K562 (cell line): ENCODE measurements around the gene LY6G6D. TPM values are rescaled to one million over a fixed set of nuclear protein-coding genes. Genes with fewer than 3 reads are reported as not detected.

Experiments
- ATAC-seq: fragments of 200-7000 bp; cut with Tn5 transposase; 3 replicates; pipeline ENCODE4 v1.9.1; 2020; ENCODE audit warnings: moderate library complexity
- BruUV-seq: library from RNA; stranded (reverse); fragments of 400-500 nt; replicated peaks from 2 replicates; lab custom pipeline; 2021; lab: Mats Ljungman, UMichigan
- CTCF ChIA-PET: fragments of 300-600 bp; formaldehyde crosslinking; extraction: SDS; loops from one replicate; lab custom pipeline; 2021; ENCODE audit warnings: low intra/inter-chr PET ratio; lab: Yijun Ruan, JAX
- POLR2A ChIA-PET: fragments of 300-600, 350-650 bp; sonication (Branson Sonifier 250); formaldehyde crosslinking; extraction: SDS; loops from one replicate; lab custom pipeline; 2021; ENCODE audit warnings: antibody characterized with exemption, inconsistent platforms; lab: Yijun Ruan, JAX
- DNase-seq, 4 experiments: peaks; one replicate each; pipeline versions ENCODE4 v3.0.0 to v3.0.0-alpha.2; 2011 to 2018; ENCODE audit warnings: low spot score in 3 of 4, mixed read lengths in 3 of 4; ENCODE audit errors: extremely low read depth in 1 of 4
- FAIRE-seq: peaks from 2 replicates; lab custom pipeline; 2011; peaks lifted over from hg19 to GRCh38; lab: Jason Lieb, UNC
- H2AFZ ChIP-seq: 2 replicates; pipeline ENCODE4 v1.6.0; 2011; ENCODE audit warnings: low read depth, low read length, control low read depth, inconsistent platforms
- H3K27ac ChIP-seq: fragments of 200-600 bp; 3 replicates; pipeline ENCODE4 v1.8.0; 2011; ENCODE audit warnings: low read depth, mild to moderate bottlenecking, control low read depth, inconsistent platforms, low read length, moderate library complexity, mixed read lengths; ENCODE audit errors: extremely low read depth
- H3K27me3 ChIP-seq, 2 experiments: fragments of 300-600 bp in 1 of 2; 2 replicates in 1 of 2; 3 replicates in 1 of 2; pipeline versions ENCODE4 v1.6.0 to v1.8.0; 2011; ENCODE audit warnings: inconsistent platforms in 2 of 2, low read length in 2 of 2, mild to moderate bottlenecking in 1 of 2, mixed read lengths in 1 of 2, moderate library complexity in 1 of 2; ENCODE audit not compliant: control insufficient read depth in 2 of 2, insufficient read depth in 2 of 2
- H3K36me3 ChIP-seq: fragments of 300-600 bp; 3 replicates; pipeline ENCODE4 v1.8.0; 2011; ENCODE audit warnings: mild to moderate bottlenecking, low read length, inconsistent platforms; ENCODE audit not compliant: control insufficient read depth, insufficient read depth
- H3K4me1 ChIP-seq, 2 experiments: fragments of 200-600 bp in 1 of 2; replicated peaks in 1 of 2; 2 replicates in 1 of 2; 3 replicates in 1 of 2; pipeline versions ENCODE4 v1.5.1 to v1.8.0; 2011; ENCODE audit warnings: inconsistent platforms in 2 of 2, low read length in 2 of 2, mild to moderate bottlenecking in 1 of 2, mixed read lengths in 1 of 2, moderate library complexity in 1 of 2; ENCODE audit not compliant: control insufficient read depth in 2 of 2, insufficient read depth in 2 of 2
- H3K4me2 ChIP-seq: 2 replicates; pipeline ENCODE4 v1.6.1; 2011; ENCODE audit warnings: low read length, control low read depth, inconsistent platforms, mixed read lengths; ENCODE audit not compliant: insufficient read depth
- H3K4me3 ChIP-seq: fragments of 200-600 bp; sonication (generic), shearing (Covaris generic); 2 replicates; pipeline ENCODE4 v1.5.1; 2016; ENCODE audit warnings: control low read depth, inconsistent platforms
- H3K79me2 ChIP-seq: fragments of 200-600 bp; 3 replicates; pipeline ENCODE4 v1.8.0; 2011; ENCODE audit warnings: low read length, inconsistent platforms; ENCODE audit not compliant: control insufficient read depth, insufficient read depth
- H3K9ac ChIP-seq, 2 experiments: 2 replicates each; pipeline versions ENCODE4 v1.6.0 to v1.6.1; 2011; ENCODE audit warnings: low read depth in 2 of 2, low read length in 2 of 2, control low read depth in 1 of 2, inconsistent platforms in 1 of 2, mild to moderate bottlenecking in 1 of 2, mixed read lengths in 1 of 2; ENCODE audit not compliant: insufficient read depth in 1 of 2
- H3K9me1 ChIP-seq: one replicate; pipeline ENCODE4 v1.6.0; 2011; ENCODE audit warnings: inconsistent platforms, mild to moderate bottlenecking, low read length, moderate library complexity; ENCODE audit not compliant: control insufficient read depth, insufficient read depth
- H3K9me3 ChIP-seq: replicated peaks from 2 replicates; pipeline ENCODE4 v1.5.1; 2011; ENCODE audit warnings: low read depth, low read length, inconsistent platforms; ENCODE audit not compliant: control insufficient read depth, insufficient read depth
- H4K20me1 ChIP-seq: replicated peaks from 2 replicates; pipeline ENCODE4 v1.6.1; 2011; ENCODE audit warnings: low read length, inconsistent platforms, mixed read lengths; ENCODE audit not compliant: control insufficient read depth, insufficient read depth
- ATF1 ChIP-seq, 2 experiments: fragments of 450-650 bp in 1 of 2; IDR thresholded peaks; 2 replicates each; pipeline ENCODE4 v1.6.1; 2016; ENCODE audit warnings: missing compliant biosample characterization in 1 of 2, missing genetic modification characterization in 1 of 2
- CBX8 ChIP-seq: fragments of 200-600 bp; sonication (generic); IDR thresholded peaks from 2 replicates; pipeline ENCODE4 v1.6.1; 2012; ENCODE audit warnings: borderline replicate concordance, mixed run types, low read depth, mild to moderate bottlenecking, moderate library complexity, mixed read lengths, low read length, control low read depth, inconsistent platforms; ENCODE audit not compliant: poor library complexity, severe bottlenecking; ENCODE audit errors: extremely low read depth
- CREB1 ChIP-seq, 2 experiments: sonication (generic) in 1 of 2; formaldehyde crosslinking in 1 of 2; IDR thresholded peaks; 2 replicates each; pipeline versions ENCODE4 v1.6.1 to v1.8.0; 2012 to 2022; ENCODE audit warnings: inconsistent platforms in 1 of 2, mild to moderate bottlenecking in 1 of 2, missing genetic modification reagents in 1 of 2, moderate library complexity in 1 of 2
- E2F1 ChIP-seq: sonication (generic); formaldehyde crosslinking; IDR thresholded peaks from 2 replicates; pipeline ENCODE4 v1.8.1; 2023; ENCODE audit warnings: mild to moderate bottlenecking, missing genetic modification reagents, moderate library complexity
- IFI16 ChIP-seq: fragments of 250-450 bp; sonication (Bioruptor Pico); IDR thresholded peaks from 2 replicates; pipeline ENCODE4 v2.1.2; 2022; ENCODE audit warnings: mild to moderate bottlenecking, inconsistent platforms
- MBD2 ChIP-seq: sonication (generic); IDR thresholded peaks from 2 replicates; pipeline ENCODE4 v1.6.1; 2016; ENCODE audit warnings: low read depth, borderline replicate concordance
- PHB ChIP-seq: fragments of 250-450 bp; sonication (Bioruptor Pico); IDR thresholded peaks from 2 replicates; pipeline ENCODE4 v1.5.0; 2021
- PML ChIP-seq: IDR thresholded peaks from 2 replicates; pipeline ENCODE4 v1.6.1; 2012; ENCODE audit warnings: low read length, inconsistent platforms
- SAFB ChIP-seq: fragments of 200-400 bp; formaldehyde crosslinking; IDR thresholded peaks from 2 replicates; pipeline ENCODE4 v1.6.1; 2017; ENCODE audit warnings: low read depth, low read length, borderline replicate concordance
- SNIP1 ChIP-seq: fragments of 450-650 bp; IDR thresholded peaks from 2 replicates; pipeline ENCODE4 v1.7.1; 2017; ENCODE audit warnings: low read depth, mild to moderate bottlenecking
- SRF ChIP-seq, 2 experiments: fragments of 250-450, 450-650 bp in 1 of 2; sonication (Bioruptor Pico) in 1 of 2; sonication (generic) in 1 of 2; formaldehyde crosslinking; IDR thresholded peaks; 2 replicates each; pipeline versions ENCODE4 v1.5.0 to v1.5.1; 2020 to 2022; ENCODE audit warnings: mild to moderate bottlenecking in 1 of 2, missing genetic modification reagents in 1 of 2
- ZNF133 ChIP-seq: fragments of 250-450 bp; sonication (Bioruptor Pico); IDR thresholded peaks from 2 replicates; pipeline ENCODE4 v1.4.0; 2020; ENCODE audit warnings: mild to moderate bottlenecking
- ZNF764 ChIP-seq: fragments of 250-450 bp; sonication (Bioruptor Pico); IDR thresholded peaks from 2 replicates; pipeline ENCODE4 v1.4.0; 2020; ENCODE audit warnings: low read depth, mild to moderate bottlenecking, moderate library complexity
- WGBS: fragments of 100-300 bp; shearing (Covaris generic); methylation state at CpG from one replicate; pipeline ENCODE4 v1.1.6; 2016; ENCODE audit warnings: low coverage, mixed read lengths; ENCODE audit not compliant: insufficient coverage; ENCODE audit errors: missing lambda C conversion rate; 5-methylcytosine and 5-hydroxymethylcytosine counted together
- in situ Hi-C: fragments of 300-500 bp; cut with MboI; formaldehyde crosslinking; loops from 4 replicates; pipeline ENCODE4 v1.15.0; 2018; ENCODE audit warnings: inconsistent platforms, mixed read lengths
- intact Hi-C: fragments of 100-400 bp; cut with micrococcal nuclease; formaldehyde crosslinking; loops from 2 replicates; pipeline ENCODE4 v1.14.2; 2022
- polyA plus RNA-seq, 8 experiments: library from polyadenylated mRNA; depleted of rRNA in 4 of 8; stranded (reverse) in 5 of 8; unstranded in 3 of 8; fragments of >200 nt; fragmentation: Nextera tagmentation in 2 of 8; fragmentation: Illumina TruSeq in 1 of 8; extraction: Ambion mirVana in 2 of 8; extraction: Trizol in 1 of 8; gene quantifications; 2 replicates each; pipeline versions ENCODE4 v1.2.1 to v1.2.3, GENCODE V29; 2011 to 2014; ENCODE audit warnings: inconsistent platforms in 1 of 8, missing spikeins in 1 of 8
- total RNA-seq, 7 experiments: library from RNA; depleted of rRNA in 6 of 7; stranded (reverse); fragments of >200 nt in 6 of 7; fragmentation: Illumina TruSeq in 2 of 7; extraction: Trizol in 2 of 7; gene quantifications; 2 replicates each; pipeline versions ENCODE4 v1.2.1 to v1.2.3, GENCODE V29; 2011 to 2021; ENCODE audit warnings: low replicate concordance in 1 of 7
- TF ChIP-seq, protein P1 (sequence below): fragments of 450-650 bp; conservative IDR thresholded peaks from 2 replicates; pipeline ENCODE4 v1.6.1; 2016; ENCODE audit warnings: missing genetic modification characterization, low read depth, mild to moderate bottlenecking, control low read depth, missing compliant biosample characterization
- TF ChIP-seq, protein P2 (sequence below): fragments of 250-450 bp; sonication (Bioruptor Pico); IDR thresholded peaks from 2 replicates; pipeline ENCODE4 v1.8.0; 2022; ENCODE audit warnings: moderate library complexity, mild to moderate bottlenecking, inconsistent platforms

LY6G6D gene
- total and polyA plus RNA-seq, 9 of the 15 experiments (the other 6 are each of a cell fraction or from before 2014, with no cell fraction given): 0.30 to 0.38 TPM; not detected in 7

DNA sequence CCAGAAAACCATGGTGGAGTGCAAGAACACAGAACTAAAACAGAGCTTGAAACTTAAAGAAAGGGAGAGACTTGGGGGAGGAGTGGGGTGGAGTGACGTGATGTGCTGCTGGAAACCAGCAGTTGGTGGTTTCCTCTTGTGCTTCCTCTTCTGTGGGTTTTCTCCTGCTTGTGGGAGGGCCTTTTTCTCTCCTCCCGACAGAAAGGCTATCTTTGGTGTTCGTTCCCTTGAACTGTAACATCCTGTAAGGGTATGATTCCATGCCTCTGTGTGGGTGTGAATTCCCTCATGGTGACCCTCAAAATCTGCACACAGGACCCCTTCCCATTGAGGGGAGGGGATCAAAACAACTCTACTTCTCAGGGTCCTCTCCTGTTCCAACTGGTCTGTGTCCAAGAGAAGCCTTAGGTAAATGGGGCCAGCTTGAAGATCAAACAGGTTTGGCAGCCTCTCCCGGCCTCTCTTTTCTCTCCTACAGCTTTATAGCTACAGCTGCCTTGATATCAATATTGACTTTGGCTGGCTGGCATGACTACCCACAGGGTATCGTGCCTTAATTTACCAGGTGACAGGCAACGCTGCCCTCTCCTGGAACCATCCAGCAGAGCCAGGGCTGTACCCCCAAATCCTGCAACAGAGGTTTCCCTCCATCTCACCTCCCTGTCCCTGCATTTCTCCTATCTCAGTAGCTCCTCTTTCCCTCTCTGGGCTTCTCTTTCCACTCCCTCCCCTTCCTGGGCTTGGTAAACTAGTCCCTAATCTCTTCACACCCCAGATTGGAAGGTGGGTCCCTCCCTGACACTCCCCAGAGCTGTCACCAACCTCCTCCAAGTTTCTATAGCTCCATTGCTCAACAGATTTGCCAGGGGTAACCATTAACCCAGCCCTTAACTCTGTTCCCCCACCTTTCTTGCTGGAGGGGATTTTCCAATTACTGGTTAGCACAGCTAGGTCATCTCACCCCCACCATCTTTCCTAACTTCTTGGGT, 23.1 kb downstream of the LY6G6D start:
- Histone ChIP-seq H3K27me3 (no peaks in the 10 kb centered on the region), H3K4me3 (peak overlapping the region; percentile 28), H3K36me3 (peaks cover 50% of the 10 kb centered on the region), H3K9me1 (no peaks in the 10 kb centered on the region), H4K20me1 (peaks cover 24% of the 10 kb centered on the region), H3K9me3 (no peaks in the 10 kb centered on the region), H3K79me2 (peaks cover 85% of the 10 kb centered on the region), H3K27ac (peak overlapping the region; percentile 95), H3K9ac (peak overlapping the region; percentile 86 to 99; a peak in 3 of 4 replicates), H2AFZ (peak overlapping the region; percentile 73), H3K4me2 (peak overlapping the region; percentile 85), H3K4me1 (peaks cover 53 to 64% of the 10 kb centered on the region in 2 experiments)
- peak; percentile 72 to 98 (median 83) for DNase-seq
- FAIRE-seq: peak; percentile 99
- CTCF ChIA-PET: no interaction called here
- 4% methylated on average over 6 of the region's 6 CpGs for WGBS
- ATAC-seq: peak; percentile 42
- intact Hi-C loops: loop anchor here (1.0 to 10.0 kb wide), 5 partner anchors 58 to 391 kb away; partner anchors contain the start of genes ATF6B, DXO and HSPA1B
- in situ Hi-C loops: no loop called here
- POLR2A ChIA-PET: interaction anchor here (0.6 to 13.1 kb wide), 37 partner anchors 12 to 1234 kb away, joined by 3 to 236 read pairs (median 5); partner anchors contain the start of genes ABHD16A, BAG6, C6orf47 and CSNK2B
- BruUV-seq: TSS peak; percentile 33
- peak; percentile 82 for TF ChIP-seq PML
- TF ChIP-seq ZNF764: peak; percentile 69; the same call in 1 of the 2 replicates
- TF ChIP-seq, protein P1, sequence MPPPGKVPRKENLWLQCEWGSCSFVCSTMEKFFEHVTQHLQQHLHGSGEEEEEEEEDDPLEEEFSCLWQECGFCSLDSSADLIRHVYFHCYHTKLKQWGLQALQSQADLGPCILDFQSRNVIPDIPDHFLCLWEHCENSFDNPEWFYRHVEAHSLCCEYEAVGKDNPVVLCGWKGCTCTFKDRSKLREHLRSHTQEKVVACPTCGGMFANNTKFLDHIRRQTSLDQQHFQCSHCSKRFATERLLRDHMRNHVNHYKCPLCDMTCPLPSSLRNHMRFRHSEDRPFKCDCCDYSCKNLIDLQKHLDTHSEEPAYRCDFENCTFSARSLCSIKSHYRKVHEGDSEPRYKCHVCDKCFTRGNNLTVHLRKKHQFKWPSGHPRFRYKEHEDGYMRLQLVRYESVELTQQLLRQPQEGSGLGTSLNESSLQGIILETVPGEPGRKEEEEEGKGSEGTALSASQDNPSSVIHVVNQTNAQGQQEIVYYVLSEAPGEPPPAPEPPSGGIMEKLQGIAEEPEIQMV (tag): no peak
- TF ChIP-seq, protein P2, sequence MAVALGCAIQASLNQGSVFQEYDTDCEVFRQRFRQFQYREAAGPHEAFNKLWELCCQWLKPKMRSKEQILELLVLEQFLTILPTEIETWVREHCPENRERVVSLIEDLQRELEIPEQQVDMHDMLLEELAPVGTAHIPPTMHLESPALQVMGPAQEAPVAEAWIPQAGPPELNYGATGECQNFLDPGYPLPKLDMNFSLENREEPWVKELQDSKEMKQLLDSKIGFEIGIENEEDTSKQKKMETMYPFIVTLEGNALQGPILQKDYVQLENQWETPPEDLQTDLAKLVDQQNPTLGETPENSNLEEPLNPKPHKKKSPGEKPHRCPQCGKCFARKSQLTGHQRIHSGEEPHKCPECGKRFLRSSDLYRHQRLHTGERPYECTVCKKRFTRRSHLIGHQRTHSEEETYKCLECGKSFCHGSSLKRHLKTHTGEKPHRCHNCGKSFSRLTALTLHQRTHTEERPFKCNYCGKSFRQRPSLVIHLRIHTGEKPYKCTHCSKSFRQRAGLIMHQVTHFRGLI (CRISPR knock-in tag): peak; percentile 42; the same call in 1 of the 2 replicates
- no peak for TF ChIP-seq SNIP1
- no peak for TF ChIP-seq CBX8
- TF ChIP-seq SAFB: no peak
- TF ChIP-seq IFI16 (CRISPR knock-in tag): 0 out of 2 replicates have a peak, but pooled peaks have one; percentile 43
- TF ChIP-seq CREB1 (IDR thresholded peaks at IDR 0.05): peak; percentile 83
- TF ChIP-seq CREB1 (CRISPR knock-in tag; IDR thresholded peaks at IDR 0.05): no peak
- TF ChIP-seq MBD2: no peak
- TF ChIP-seq ZNF133 (CRISPR knock-in tag): peak; percentile 88
- peak; percentile 72 to 93; a peak in 3 of 4 replicates for TF ChIP-seq SRF (CRISPR knock-in tag; IDR thresholded peaks at IDR 0.05)
- no peak for TF ChIP-seq ATF1 (CRISPR knock-in tag; IDR thresholded peaks at IDR 0.05)
- peak; percentile 95 for TF ChIP-seq ATF1 (tag; IDR thresholded peaks at IDR 0.05)
- TF ChIP-seq E2F1 (CRISPR knock-in tag): peak; percentile 59
- peak; percentile 94 for TF ChIP-seq PHB
